ENCODE measurements around the gene CDH6. TPM values are rescaled to one million over a fixed set of nuclear protein-coding genes. Genes with fewer than 3 reads are reported as not detected.
A peak's percentile ranks its signal among the peaks of the same experiment; 100 is the strongest.

CDH6 gene
- total RNA-seq, 1 experiment from 2014 or later = not detected

GRCh38 chr5:31229266-31229665 is 35.8 kb downstream of the CDH6 start:
- no peaks in the 10 kb centered on the region for H3K9me3 ChIP-seq (ENCODE audit: insufficient read depth, low read depth)
- no peaks in the 10 kb centered on the region for H3K79me2 ChIP-seq (ENCODE audit: low read depth)
- no peaks in the 10 kb centered on the region for H3K36me3 ChIP-seq (ENCODE audit: low read depth)
- ChIA-PET CTCF (no interaction called here), POLR2A (ENCODE audit: unreplicated experiment) (no interaction called here)
- no TSS peak for BruUV-seq (replicated peaks)
- H3K4me2 ChIP-seq = no peak overlapping the region
- no peaks in the 10 kb centered on the region for H3K4me1 ChIP-seq (replicated peaks; ENCODE audit: insufficient read depth)
- DNase-seq = no peak
- intact Hi-C loops (cut with micrococcal nuclease; ENCODE audit: unreplicated experiment) = no loop called here
- H3F3A ChIP-seq (ENCODE audit: insufficient read depth, low read depth) = no peaks in the 10 kb centered on the region
- no peak for TF ChIP-seq CTCF (conservative IDR thresholded peaks at IDR 0.05)
- TF ChIP-seq EZH2 (IDR thresholded peaks at IDR 0.05; ENCODE audit: low read depth) = no peak
- no peaks in the 10 kb centered on the region; the same call in 1 of the 2 replicates for H3K27me3 ChIP-seq (ENCODE audit: insufficient read depth, low read depth)
- no peaks in the 10 kb centered on the region for H4K20me1 ChIP-seq (ENCODE audit: insufficient read depth)
- no peak overlapping the region for H3K27ac ChIP-seq
- H3K9me2 ChIP-seq (ENCODE audit: insufficient read depth) = no peaks in the 10 kb centered on the region
- H2AFZ ChIP-seq = no peak overlapping the region
- no peak overlapping the region for H3K4me3 ChIP-seq

- Histone ChIP-seq H3K27me3 (ENCODE audit: insufficient read depth, low read depth) (no peaks in the 10 kb centered on the region; the same call in 1 of the 2 replicates), H3K36me3 (ENCODE audit: low read depth) (no peaks in the 10 kb centered on the region), H3K4me1 (replicated peaks; ENCODE audit: insufficient read depth) (no peaks in the 10 kb centered on the region), H3K4me2 (no peak overlapping the region), H3K4me3 (no peak overlapping the region), H3K9me2 (ENCODE audit: insufficient read depth) (no peaks in the 10 kb centered on the region), H3F3A (ENCODE audit: insufficient read depth, low read depth) (no peaks in the 10 kb centered on the region), H3K27ac (no peak overlapping the region), H4K20me1 (ENCODE audit: insufficient read depth) (no peaks in the 10 kb centered on the region), H3K79me2 (ENCODE audit: low read depth) (no peaks in the 10 kb centered on the region), H3K9me3 (ENCODE audit: insufficient read depth, low read depth) (no peaks in the 10 kb centered on the region), H2AFZ (no peak overlapping the region)
- TF ChIP-seq CTCF (conservative IDR thresholded peaks at IDR 0.05) = no peak
- TF ChIP-seq EZH2 (IDR thresholded peaks at IDR 0.05; ENCODE audit: low read depth) = no peak
- no TSS peak for BruUV-seq (replicated peaks)
- POLR2A ChIA-PET (ENCODE audit: unreplicated experiment) = no interaction called here
- intact Hi-C loops (cut with micrococcal nuclease; ENCODE audit: unreplicated experiment) = loop anchor here (10.0 kb wide), 1 partner anchor 253 kb away; no protein-coding TSS in a partner anchor
- CTCF ChIA-PET = interaction anchor here (1.2 to 1.8 kb wide), 2 partner anchors 9 to 1191 kb away, joined by 5 to 13 read pairs; no protein-coding TSS in a partner anchor
- no peak for DNase-seq
Measured at GRCh38 chr5:31231177-31231838, 37.8 kb downstream of the CDH6 start.

DNA sequence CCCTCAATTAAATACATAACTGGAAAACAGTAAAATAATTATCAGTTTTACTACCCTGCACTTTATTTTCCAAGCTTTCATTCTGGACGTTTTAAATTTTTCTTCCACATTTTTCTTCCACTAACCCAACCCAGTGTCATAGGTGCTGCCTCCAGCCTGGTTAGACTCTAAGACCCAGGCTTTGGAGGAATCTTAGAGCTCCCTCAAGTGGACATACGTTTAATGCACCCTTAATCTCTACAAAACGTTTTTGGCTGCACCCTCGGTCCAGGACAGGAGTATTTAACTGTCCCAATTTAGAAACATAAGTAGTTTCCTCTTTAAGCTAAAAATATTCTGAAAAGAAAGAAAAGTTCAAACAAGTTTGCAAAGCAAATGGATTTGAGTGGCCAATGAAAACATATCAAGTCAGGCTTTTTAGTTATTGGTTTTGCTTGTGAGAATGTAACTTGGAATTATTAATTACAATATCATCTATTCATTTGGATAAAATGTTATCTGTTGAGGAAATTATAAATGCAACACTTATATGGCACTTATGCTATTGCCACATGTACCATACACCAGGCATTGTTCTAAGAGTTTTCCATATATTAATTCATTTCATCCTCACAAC is 38.9 kb downstream of the CDH6 start:
- H3K36me3 ChIP-seq (ENCODE audit: low read depth) = no peaks in the 10 kb centered on the region
- H4K20me1 ChIP-seq (ENCODE audit: insufficient read depth) = no peaks in the 10 kb centered on the region
- no peaks in the 10 kb centered on the region for H3K9me3 ChIP-seq (ENCODE audit: insufficient read depth, low read depth)
- TF ChIP-seq EZH2 (IDR thresholded peaks at IDR 0.05; ENCODE audit: low read depth) (no peak), CTCF (conservative IDR thresholded peaks at IDR 0.05) (peak; percentile 89)
- ChIA-PET POLR2A (ENCODE audit: unreplicated experiment) (interaction anchor here (0.7 kb wide), 1 partner anchor 155 kb away, joined by 4 read pairs; no protein-coding TSS in a partner anchor), CTCF (interaction anchor here (0.5 to 1.8 kb wide), 6 partner anchors 10 to 1192 kb away, joined by 3 to 13 read pairs (median 3); partner anchors contain the start of genes C5orf22 and DROSHA)
- no peaks in the 10 kb centered on the region for H3F3A ChIP-seq (ENCODE audit: insufficient read depth, low read depth)
- H2AFZ ChIP-seq = no peak overlapping the region
- no peak overlapping the region for H3K4me2 ChIP-seq
- H3K4me1 ChIP-seq (replicated peaks; ENCODE audit: insufficient read depth) = no peaks in the 10 kb centered on the region
- no TSS peak for BruUV-seq (replicated peaks)
- intact Hi-C loops (cut with micrococcal nuclease; ENCODE audit: unreplicated experiment) = loop anchor here (1.0 to 10.0 kb wide), 3 partner anchors 252 to 1192 kb away; no protein-coding TSS in a partner anchor
- no peaks in the 10 kb centered on the region for H3K79me2 ChIP-seq (ENCODE audit: low read depth)
- H3K27me3 ChIP-seq (ENCODE audit: insufficient read depth, low read depth) = no peaks in the 10 kb centered on the region; the same call in 1 of the 2 replicates
- no peak overlapping the region for H3K27ac ChIP-seq
- no peak overlapping the region for H3K4me3 ChIP-seq
- H3K9me2 ChIP-seq (ENCODE audit: insufficient read depth) = no peaks in the 10 kb centered on the region
- peak in 1 of 2 experiments; percentile 29 for DNase-seq
